Thoracic aorta (tissue), 2 donors: Measurements from ENCODE around the gene C1GALT1. TPM values are rescaled to one million over a fixed set of nuclear protein-coding genes. Genes with fewer than 3 reads are reported as not detected.

Source experiments
- ATAC-seq: fragments of 150-250 bp; one replicate; pipeline ENCODE4 v1.8.0; 2017; ENCODE audit warnings: low read depth; ENCODE audit not compliant: insufficient number of reproducible peaks, low FRiP score
- DNase-seq: peaks from one replicate; pipeline ENCODE4 v3.0.0-alpha.2; 2020; ENCODE audit warnings: low spot score
- H3K27ac ChIP-seq, 2 donors: fragments of 200-600 bp; sonication (generic); 1 replicate in 1 of 2; 2 replicates in 1 of 2; pipeline ENCODE4 v1.5.1; 2016; ENCODE audit warnings: mild to moderate bottlenecking in 2 of 2, moderate library complexity in 2 of 2
- H3K27me3 ChIP-seq: fragments of 200-600 bp; sonication (generic); replicated peaks from 2 replicates; pipeline ENCODE4 v1.6.0; 2016; ENCODE audit warnings: mild to moderate bottlenecking; ENCODE audit not compliant: insufficient read depth
- H3K36me3 ChIP-seq: fragments of 200-600 bp; sonication (generic); one replicate; pipeline ENCODE4 v1.5.1; 2016
- H3K4me1 ChIP-seq, 2 donors: fragments of 200-600 bp; sonication (generic); 1 replicate in 1 of 2; 2 replicates in 1 of 2; pipeline versions ENCODE4 v1.5.1 to v1.6.0; 2016; ENCODE audit warnings: low read depth in 2 of 2, mild to moderate bottlenecking in 1 of 2; ENCODE audit not compliant: control insufficient read depth in 1 of 2
- H3K4me3 ChIP-seq: fragments of 200-600 bp; sonication (generic); 2 replicates; pipeline ENCODE4 v1.5.1; 2016; ENCODE audit warnings: mild to moderate bottlenecking
- H3K9me3 ChIP-seq: fragments of 200-600 bp; sonication (generic); 2 replicates; pipeline ENCODE4 v1.5.1; 2016
- total RNA-seq, 2 donors: library from RNA; depleted of rRNA; stranded (reverse); fragments of >200 nt; gene quantifications; one replicate each; pipeline versions ENCODE4 v1.1.0 to v1.2.3, GENCODE V29; 2016
- TF ChIP-seq, protein P1 (sequence below): fragments of 200-600 bp; sonication (generic); IDR thresholded peaks from one replicate; pipeline ENCODE4 v1.5.1; 2019; ENCODE audit warnings: antibody characterized with exemption

The C1GALT1 gene
- total RNA-seq, 2 donors from 2014 or later, result 9.3 to 42.3 TPM

DNA sequence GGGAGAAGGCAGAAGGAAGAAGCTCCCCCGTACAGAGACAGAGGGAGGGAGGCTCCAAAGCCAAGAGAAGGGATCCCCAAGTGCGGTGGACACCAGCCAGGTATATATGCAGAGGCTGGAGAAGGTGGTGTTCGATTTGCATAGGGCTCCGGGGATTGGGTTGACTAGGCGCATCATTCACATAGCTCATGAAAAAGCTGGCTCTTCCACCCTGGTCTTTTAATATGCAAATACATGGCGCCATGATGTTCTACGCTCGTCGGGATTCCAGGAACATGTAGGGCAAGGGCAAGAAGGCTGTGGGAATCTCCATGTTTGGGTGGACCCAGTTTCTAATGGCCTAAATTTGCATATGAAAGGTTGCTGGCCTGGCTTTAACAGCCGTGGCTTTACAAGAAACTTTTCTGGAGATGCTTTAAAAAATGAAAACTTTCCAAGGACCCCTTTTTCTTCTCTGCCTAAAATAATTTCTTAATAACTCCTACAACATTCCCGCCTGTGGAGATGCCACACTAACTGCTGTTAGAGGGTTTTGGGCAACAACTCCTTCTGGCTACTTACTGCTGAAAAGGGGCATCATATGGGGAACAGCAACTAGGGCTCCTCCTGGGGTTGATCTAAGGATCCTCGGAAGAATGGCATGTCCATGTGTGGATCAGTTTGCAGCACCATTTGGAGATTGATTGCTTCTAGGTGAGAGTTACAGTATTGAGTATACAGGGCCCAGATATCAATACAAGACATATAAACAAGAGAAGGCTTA is 28.3 kb downstream of the C1GALT1 start:
- Histone ChIP-seq H3K4me1 (no peaks in the 10 kb centered on the region), H3K27me3 (no peaks in the 10 kb centered on the region), H3K36me3 (no peaks in the 10 kb centered on the region), H3K4me3 (no peak overlapping the region), H3K9me3 (no peaks in the 10 kb centered on the region), H3K27ac (no peak overlapping the region)
- TF ChIP-seq, protein P1, sequence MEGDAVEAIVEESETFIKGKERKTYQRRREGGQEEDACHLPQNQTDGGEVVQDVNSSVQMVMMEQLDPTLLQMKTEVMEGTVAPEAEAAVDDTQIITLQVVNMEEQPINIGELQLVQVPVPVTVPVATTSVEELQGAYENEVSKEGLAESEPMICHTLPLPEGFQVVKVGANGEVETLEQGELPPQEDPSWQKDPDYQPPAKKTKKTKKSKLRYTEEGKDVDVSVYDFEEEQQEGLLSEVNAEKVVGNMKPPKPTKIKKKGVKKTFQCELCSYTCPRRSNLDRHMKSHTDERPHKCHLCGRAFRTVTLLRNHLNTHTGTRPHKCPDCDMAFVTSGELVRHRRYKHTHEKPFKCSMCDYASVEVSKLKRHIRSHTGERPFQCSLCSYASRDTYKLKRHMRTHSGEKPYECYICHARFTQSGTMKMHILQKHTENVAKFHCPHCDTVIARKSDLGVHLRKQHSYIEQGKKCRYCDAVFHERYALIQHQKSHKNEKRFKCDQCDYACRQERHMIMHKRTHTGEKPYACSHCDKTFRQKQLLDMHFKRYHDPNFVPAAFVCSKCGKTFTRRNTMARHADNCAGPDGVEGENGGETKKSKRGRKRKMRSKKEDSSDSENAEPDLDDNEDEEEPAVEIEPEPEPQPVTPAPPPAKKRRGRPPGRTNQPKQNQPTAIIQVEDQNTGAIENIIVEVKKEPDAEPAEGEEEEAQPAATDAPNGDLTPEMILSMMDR, result no peak
- ATAC-seq (no peak), DNase-seq (no peak)

DNA sequence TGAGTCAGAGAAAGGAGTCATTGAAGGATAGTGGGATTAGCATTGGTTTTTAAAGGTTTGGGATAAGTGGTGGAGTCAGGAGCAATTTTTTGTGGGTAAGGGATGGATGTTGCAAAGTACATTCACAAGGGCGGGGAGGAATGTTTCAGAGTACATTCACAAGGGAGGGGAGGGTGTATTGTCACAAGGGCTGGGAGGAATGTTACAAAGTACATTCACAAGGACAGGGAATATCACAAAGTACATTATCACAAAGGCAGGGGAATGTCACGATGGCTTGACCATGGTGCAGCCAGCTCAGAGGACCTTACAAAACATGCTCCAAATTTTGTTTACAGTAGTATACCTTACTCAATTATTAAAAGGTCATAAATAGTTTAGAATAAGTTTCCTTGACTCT is 30.3 kb downstream of the C1GALT1 start:
- H3K27me3 ChIP-seq, result no peaks in the 10 kb centered on the region
- TF ChIP-seq, protein P1, result no peak
- DNase-seq (no peak), ATAC-seq (no peak)
- H3K4me3 ChIP-seq, result no peak overlapping the region
- H3K4me1 ChIP-seq, result no peaks in the 10 kb centered on the region
- no peaks in the 10 kb centered on the region for H3K36me3 ChIP-seq
- H3K9me3 ChIP-seq, result no peaks in the 10 kb centered on the region
- no peak overlapping the region for H3K27ac ChIP-seq

DNA sequence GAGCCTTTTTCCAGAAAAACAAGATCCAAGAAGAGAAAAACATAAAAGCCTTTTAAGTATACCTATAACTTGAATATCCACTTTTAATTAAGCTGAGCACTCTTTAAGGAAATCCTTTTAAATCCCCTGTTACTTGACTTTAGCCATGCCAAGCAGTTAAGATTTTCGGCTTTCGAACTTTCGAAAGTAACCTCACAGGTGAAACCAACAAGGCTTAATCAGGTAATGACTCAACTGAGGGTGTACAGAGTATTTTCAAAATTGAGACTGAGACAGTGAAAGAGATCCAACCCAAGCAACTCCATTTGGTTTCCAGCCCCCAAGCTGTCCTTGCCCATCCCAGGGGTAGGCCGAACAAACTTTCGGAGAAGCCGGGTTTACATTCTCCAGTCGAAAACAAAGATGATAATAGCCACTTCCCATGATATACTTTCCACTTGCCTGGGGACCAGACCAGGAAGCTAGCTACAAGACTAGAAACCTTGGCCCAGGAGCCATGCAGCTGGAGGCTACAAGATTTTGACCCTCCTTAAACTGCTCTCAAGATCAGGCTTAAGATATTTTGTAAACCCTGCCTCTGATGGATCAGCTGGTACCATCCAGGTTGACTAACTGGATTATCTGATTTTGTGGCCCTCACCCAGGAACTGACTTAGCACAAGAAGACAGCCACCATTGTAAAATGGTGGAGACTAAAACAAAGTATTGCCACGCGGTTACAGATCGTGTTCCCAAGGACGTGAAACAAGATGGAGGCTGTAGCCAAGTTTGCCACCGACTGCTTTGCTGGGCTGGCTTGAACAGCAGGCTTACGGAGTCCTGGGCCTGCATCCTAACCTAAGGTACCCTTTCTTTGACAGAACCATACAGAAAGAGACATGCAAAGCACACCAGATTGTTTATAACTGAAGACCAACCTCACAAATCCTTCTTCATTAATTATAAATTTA is 32.3 kb downstream of the C1GALT1 start:
- Histone ChIP-seq H3K4me3 (no peak overlapping the region), H3K4me1 (peaks cover 3 to 7% of the 10 kb centered on the region in 2 donors), H3K36me3 (no peaks in the 10 kb centered on the region), H3K9me3 (no peaks in the 10 kb centered on the region), H3K27me3 (no peaks in the 10 kb centered on the region), H3K27ac (no peak overlapping the region)
- TF ChIP-seq, protein P1, result no peak
- DNase-seq (no peak), ATAC-seq (no peak)

DNA sequence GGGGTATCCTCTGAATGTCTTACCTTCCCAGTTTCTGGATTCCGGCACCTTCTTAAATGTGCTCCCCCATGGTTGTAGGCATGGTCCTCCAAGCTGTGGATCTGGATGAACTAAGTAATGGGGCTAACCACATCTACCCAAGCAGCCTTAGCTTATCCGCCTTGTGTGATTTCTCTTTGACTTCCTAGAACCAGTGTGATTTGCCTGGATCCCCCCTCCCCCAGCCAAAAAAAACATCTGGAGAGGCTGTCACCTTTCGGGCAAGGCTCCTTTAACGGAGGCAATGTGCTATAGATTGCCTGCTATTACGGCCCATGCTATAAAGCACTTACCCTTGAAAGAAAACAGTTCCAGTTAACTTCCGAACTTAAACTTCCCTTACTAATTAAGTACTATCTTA is 33.9 kb downstream of the C1GALT1 start:
- H3K9me3 ChIP-seq, result no peaks in the 10 kb centered on the region
- H3K36me3 ChIP-seq, result no peaks in the 10 kb centered on the region
- peaks cover 12 to 20% of the 10 kb centered on the region in 2 donors for H3K4me1 ChIP-seq
- no peak for ATAC-seq
- TF ChIP-seq, protein P1, result no peak
- H3K4me3 ChIP-seq, result no peak overlapping the region
- no peak for DNase-seq
- no peak overlapping the region for H3K27ac ChIP-seq
- no peaks in the 10 kb centered on the region for H3K27me3 ChIP-seq

DNA sequence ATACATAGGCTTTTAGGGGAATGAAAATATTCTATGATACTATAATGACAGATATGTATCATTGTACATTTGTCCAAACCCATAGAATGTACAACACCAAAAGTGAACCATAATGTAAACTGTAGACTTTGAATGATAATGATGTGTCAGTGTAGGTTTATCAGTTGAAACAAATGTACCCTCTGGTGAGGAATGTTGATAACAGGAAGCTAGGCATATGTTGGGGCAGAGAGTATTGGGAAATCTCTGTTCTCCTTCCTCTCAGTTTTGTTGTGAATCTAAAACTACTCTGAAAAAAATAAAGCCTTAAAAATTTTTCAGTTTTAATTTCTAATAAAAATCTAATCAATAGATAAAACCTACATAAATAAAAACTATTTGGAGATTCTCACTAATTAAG is 36.9 kb downstream of the C1GALT1 start:
- Histone ChIP-seq H3K9me3 (no peaks in the 10 kb centered on the region), H3K27me3 (no peaks in the 10 kb centered on the region), H3K4me1 (peaks cover 23 to 28% of the 10 kb centered on the region in 2 donors), H3K27ac (no peak overlapping the region), H3K36me3 (no peaks in the 10 kb centered on the region), H3K4me3 (no peak overlapping the region)
- ATAC-seq (no peak), DNase-seq (no peak)
- TF ChIP-seq, protein P1, result no peak
